ENCODE measurements around the gene SYF2.

- TF ChIP-seq CTCF (conservative IDR thresholded peaks at IDR 0.05; ENCODE audit: low read depth, low read length) (no peak), POLR2A (IDR thresholded peaks at IDR 0.05; ENCODE audit: low read depth, low read length) (no peak), CEBPB (IDR thresholded peaks at IDR 0.05; ENCODE audit: low read depth, low read length) (no peak), USF2 (IDR thresholded peaks at IDR 0.05; ENCODE audit: low read depth, low read length) (no peak), RCOR1 (IDR thresholded peaks at IDR 0.05; ENCODE audit: insufficient replicate concordance, low read length) (no peak), MAFK (IDR thresholded peaks at IDR 0.05; ENCODE audit: low read depth, low read length) (no peak), FOS (IDR thresholded peaks at IDR 0.05; ENCODE audit: low read depth, low read length) (no peak), CHD1 (IDR thresholded peaks at IDR 0.05; ENCODE audit: low read depth, low read length) (no peak), RAD21 (IDR thresholded peaks at IDR 0.05; ENCODE audit: low read length) (no peak), RFX5 (IDR thresholded peaks at IDR 0.05; ENCODE audit: low read depth, low read length) (no peak), SMC3 (IDR thresholded peaks at IDR 0.05; ENCODE audit: low read depth, low read length) (no peak)
Observed at GRCh38 chr1:25195835-25196234, 36.5 kb downstream of the SYF2 start.
